H9 (cell line): ENCODE data around the gene CDS2. TPM values are rescaled to one million over a fixed set of nuclear protein-coding genes. Genes with fewer than 3 reads are reported as not detected.

ENCODE experiments used
- DNase-seq: peaks from one replicate; pipeline ENCODE4 v3.0.0-alpha.2; 2017
- H2AFZ ChIP-seq: one replicate; pipeline ENCODE4 v1.6.1; 2013; ENCODE audit warnings: mild to moderate bottlenecking, low read length, control low read depth, moderate library complexity
- H2AK5ac ChIP-seq: 2 replicates; pipeline ENCODE4 v1.6.1; 2013; ENCODE audit warnings: low read length, control low read depth, mixed read lengths; ENCODE audit not compliant: insufficient read length
- H2BK120ac ChIP-seq: one replicate; pipeline ENCODE4 v1.6.1; 2013; ENCODE audit warnings: low read depth, mild to moderate bottlenecking, low read length, control low read depth, inconsistent platforms; ENCODE audit not compliant: poor library complexity, severe bottlenecking
- H2BK12ac ChIP-seq: 2 replicates; pipeline ENCODE4 v1.6.1; 2013; ENCODE audit warnings: low read length, control low read depth, mixed read lengths, low read depth; ENCODE audit not compliant: insufficient read length
- H2BK15ac ChIP-seq: 2 replicates; pipeline ENCODE4 v1.6.1; 2013; ENCODE audit warnings: low read depth, low read length, control low read depth
- H2BK20ac ChIP-seq: one replicate; pipeline ENCODE4 v1.6.1; 2013; ENCODE audit warnings: low read depth, mild to moderate bottlenecking, low read length, control low read depth, inconsistent platforms; ENCODE audit not compliant: poor library complexity, severe bottlenecking
- H2BK5ac ChIP-seq: 2 replicates; pipeline ENCODE4 v1.6.1; 2013; ENCODE audit warnings: low read length, control low read depth, mixed read lengths; ENCODE audit not compliant: insufficient read length
- H3K14ac ChIP-seq: 2 replicates; pipeline ENCODE4 v1.6.1; 2013; ENCODE audit warnings: low read length, control low read depth; ENCODE audit not compliant: insufficient read depth
- H3K18ac ChIP-seq: 2 replicates; pipeline ENCODE4 v1.6.1; 2013; ENCODE audit warnings: low read depth, mild to moderate bottlenecking, mixed read lengths, low read length, control low read depth; ENCODE audit not compliant: insufficient read length
- H3K23ac ChIP-seq: 2 replicates; pipeline ENCODE4 v1.6.1; 2013; ENCODE audit warnings: low read length, control low read depth, mixed read lengths, low read depth; ENCODE audit not compliant: insufficient read length
- H3K23me2 ChIP-seq: 2 replicates; pipeline ENCODE4 v1.6.1; 2013; ENCODE audit warnings: low read depth, mild to moderate bottlenecking, mixed read lengths, low read length, control low read depth; ENCODE audit not compliant: insufficient read length, poor library complexity, severe bottlenecking
- H3K27ac ChIP-seq: 2 replicates; pipeline ENCODE4 v1.5.1; 2013; ENCODE audit warnings: low read length, control low read depth, mixed read lengths, low read depth; ENCODE audit not compliant: insufficient read length
- H3K27me3 ChIP-seq: 2 replicates; pipeline ENCODE4 v1.6.1; 2013; ENCODE audit warnings: low read length, control low read depth, inconsistent platforms; ENCODE audit not compliant: insufficient read depth
- H3K4ac ChIP-seq: 2 replicates; pipeline ENCODE4 v1.6.1; 2013; ENCODE audit warnings: low read depth, mild to moderate bottlenecking, control low read depth, inconsistent platforms, low read length, moderate library complexity
- H3K4me1 ChIP-seq: 2 replicates; pipeline ENCODE4 v1.6.1; 2013; ENCODE audit warnings: low read length, control low read depth, inconsistent platforms; ENCODE audit not compliant: insufficient read depth
- H3K4me2 ChIP-seq: 2 replicates; pipeline ENCODE4 v1.6.1; 2013; ENCODE audit warnings: low read length, control low read depth, mixed read lengths; ENCODE audit not compliant: insufficient read length, insufficient read depth
- H3K56ac ChIP-seq: 2 replicates; pipeline ENCODE4 v1.6.1; 2013; ENCODE audit warnings: low read depth, mild to moderate bottlenecking, mixed read lengths, low read length, control low read depth; ENCODE audit not compliant: insufficient read length
- H3K79me1 ChIP-seq: 2 replicates; pipeline ENCODE4 v1.6.1; 2013; ENCODE audit warnings: low read depth, mild to moderate bottlenecking, moderate library complexity, low read length, control low read depth, inconsistent platforms; ENCODE audit not compliant: insufficient read depth, poor library complexity, severe bottlenecking
- H3K79me2 ChIP-seq: 2 replicates; pipeline ENCODE4 v1.6.1; 2013; ENCODE audit warnings: low read length, control low read depth, inconsistent platforms; ENCODE audit not compliant: insufficient read depth
- H3K9ac ChIP-seq: 2 replicates; pipeline ENCODE4 v1.6.1; 2013; ENCODE audit warnings: low read length, control low read depth, mixed read lengths; ENCODE audit not compliant: insufficient read length; ENCODE audit errors: extremely low read depth
- H3K9me3 ChIP-seq: one replicate; pipeline ENCODE4 v1.6.1; 2013; ENCODE audit warnings: low read depth, low read length, inconsistent platforms; ENCODE audit not compliant: control insufficient read depth
- H3T11ph ChIP-seq: one replicate; pipeline ENCODE4 v1.6.1; 2013; ENCODE audit warnings: mild to moderate bottlenecking, low read length, control low read depth, inconsistent platforms
- H4K20me1 ChIP-seq: one replicate; pipeline ENCODE4 v1.6.1; 2013; ENCODE audit not compliant: control insufficient read depth, insufficient read length, insufficient read depth
- H4K5ac ChIP-seq: 2 replicates; pipeline ENCODE4 v1.6.1; 2013; ENCODE audit warnings: low read depth, mild to moderate bottlenecking, mixed read lengths, low read length, control low read depth; ENCODE audit not compliant: insufficient read length
- H4K8ac ChIP-seq: replicated peaks from 2 replicates; pipeline ENCODE4 v1.6.1; 2013; ENCODE audit warnings: low read length, control low read depth, mixed read lengths, low read depth; ENCODE audit not compliant: insufficient read length
- H4K91ac ChIP-seq: 2 replicates; pipeline ENCODE4 v1.6.1; 2013; ENCODE audit warnings: low read depth, mild to moderate bottlenecking, moderate library complexity, mixed read lengths, low read length, control low read depth; ENCODE audit not compliant: insufficient read length
- H3K27ac Mint-ChIP-seq, 3 experiments: 2 replicates in 2 of 3; 3 replicates in 1 of 3; pipeline ENCODE4 v1.8.0; 2020 to 2021; ENCODE audit warnings: mixed read lengths in 3 of 3, mild to moderate bottlenecking in 1 of 3, moderate library complexity in 1 of 3
- H3K27me3 Mint-ChIP-seq: 2 replicates; pipeline ENCODE4 v1.8.0; 2021; ENCODE audit warnings: low read depth, mild to moderate bottlenecking, moderate library complexity, mixed read lengths
- H3K36me3 Mint-ChIP-seq, 3 experiments: 2 replicates in 2 of 3; 3 replicates in 1 of 3; pipeline ENCODE4 v1.8.0; 2020 to 2021; ENCODE audit warnings: low read depth in 3 of 3, mixed read lengths in 3 of 3; ENCODE audit not compliant: insufficient read depth in 1 of 3
- H3K4me1 Mint-ChIP-seq, 2 experiments: 2 replicates each; pipeline ENCODE4 v1.8.0; 2020; ENCODE audit warnings: mixed read lengths in 2 of 2
- H3K4me3 Mint-ChIP-seq, 2 experiments: 2 replicates in 1 of 2; 3 replicates in 1 of 2; pipeline ENCODE4 v1.8.0; 2020 to 2021; ENCODE audit warnings: mild to moderate bottlenecking in 2 of 2, mixed read lengths in 2 of 2, moderate library complexity in 1 of 2
- H3K9me3 Mint-ChIP-seq, 2 experiments: 2 replicates in 1 of 2; 3 replicates in 1 of 2; pipeline ENCODE4 v1.8.0; 2020; ENCODE audit warnings: mild to moderate bottlenecking in 2 of 2, mixed read lengths in 2 of 2, moderate library complexity in 1 of 2
- CTCF ChIP-seq: fragments of 200-600 bp; sonication (generic); conservative IDR thresholded peaks from 3 replicates; pipeline ENCODE4 v1.8.0; 2021; ENCODE audit warnings: antibody characterized with exemption, mild to moderate bottlenecking
- WGBS: extraction: QIAGEN DNeasy Blood & Tissue Kit; methylation state at CpG from one replicate; pipeline ENCODE4 v1.1.7; 2013; ENCODE audit warnings: missing lambda C conversion rate, low lambda C conversion rate, mixed read lengths; ENCODE audit not compliant: insufficient read length; ENCODE audit errors: extremely low coverage; 5-methylcytosine and 5-hydroxymethylcytosine counted together
- total RNA-seq: library from RNA; stranded (reverse); gene quantifications from 2 replicates; pipeline ENCODE4 v1.2.1, GENCODE V29; 2021

Gene CDS2
- total RNA-seq, 1 experiment from 2014 or later = 63.2 TPM

DNA sequence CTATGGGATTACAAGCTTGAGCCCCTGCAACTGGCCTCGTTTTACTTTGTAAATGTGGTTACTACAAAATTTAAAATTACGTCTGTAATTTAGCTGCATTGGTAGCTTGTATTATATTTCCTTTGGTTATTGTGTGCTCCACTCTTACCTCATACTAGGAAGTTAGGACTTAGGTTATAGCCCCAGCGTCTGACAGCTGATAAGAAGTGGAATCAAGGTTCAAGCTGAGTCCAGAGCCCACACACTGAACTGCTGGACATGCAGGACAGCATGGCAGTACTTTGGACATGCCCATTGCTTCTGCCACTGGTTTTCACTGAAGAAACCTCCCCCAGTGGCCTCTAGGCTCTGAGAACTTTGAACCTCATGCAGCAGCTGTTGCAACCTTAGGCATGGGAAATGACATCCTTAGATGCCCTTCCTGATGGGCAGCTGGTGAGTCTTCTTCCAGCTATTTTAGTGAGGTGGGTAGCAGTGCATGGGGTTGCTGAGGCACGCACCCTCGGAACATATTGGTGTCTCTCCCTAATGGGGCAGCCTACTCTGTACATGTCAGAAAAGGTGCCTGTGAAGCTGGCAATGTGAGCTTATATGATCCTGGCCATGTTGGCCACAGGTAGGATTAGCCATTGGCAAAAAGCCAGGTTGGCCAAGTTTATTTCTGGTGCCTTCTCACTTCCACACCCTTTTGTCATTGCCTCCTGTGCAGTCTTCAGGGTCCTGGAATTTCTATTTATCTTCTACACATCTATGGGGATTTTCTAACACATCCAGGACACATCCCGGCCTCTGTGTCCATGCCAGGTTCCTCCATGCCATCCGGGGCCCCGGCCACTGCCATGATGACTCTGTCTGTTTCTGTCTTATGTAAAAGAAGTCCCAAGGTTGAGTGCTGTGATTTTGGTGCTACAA is 85.3 kb downstream of the CDS2 start:
- H2AFZ ChIP-seq = no peak overlapping the region
- H3K4ac ChIP-seq = no peak overlapping the region
- H3K56ac ChIP-seq = no peak overlapping the region
- H3K27me3 ChIP-seq = no peaks in the 10 kb centered on the region
- DNase-seq = no peak
- TF ChIP-seq CTCF = no peak
- peaks cover 0 to 3% (median 0%) of the 10 kb centered on the region in 3 experiments; a peak in 2 of 7 replicates for H3K36me3 Mint-ChIP-seq
- H3K4me1 Mint-ChIP-seq = peaks cover 12 to 14% of the 10 kb centered on the region in 2 experiments
- no peak overlapping the region for H3K9ac ChIP-seq
- no peaks in the 10 kb centered on the region for H3K79me1 ChIP-seq
- no peak overlapping the region for H3T11ph ChIP-seq
- no peaks in the 10 kb centered on the region for H4K20me1 ChIP-seq
- no peak overlapping the region for H2AK5ac ChIP-seq
- no peaks in the 10 kb centered on the region for H3K23me2 ChIP-seq
- no peak overlapping the region for H3K27ac ChIP-seq
- H4K8ac ChIP-seq = no peak overlapping the region
- H2BK12ac ChIP-seq = no peak overlapping the region
- H3K27me3 Mint-ChIP-seq = no peaks in the 10 kb centered on the region
- H3K4me3 Mint-ChIP-seq = no peak overlapping the region
- no peak overlapping the region for H3K14ac ChIP-seq
- H3K23ac ChIP-seq = no peak overlapping the region
- no peak overlapping the region for H2BK15ac ChIP-seq
- no peak overlapping the region for H2BK120ac ChIP-seq
- no peak overlapping the region for H4K91ac ChIP-seq
- H3K27ac Mint-ChIP-seq = no peak overlapping the region
- no CpG with 5 or more reads among the region's 8 CpGs for WGBS
- no peak overlapping the region for H3K18ac ChIP-seq
- H3K4me2 ChIP-seq = no peak overlapping the region
- no peak overlapping the region for H4K5ac ChIP-seq
- H2BK20ac ChIP-seq = no peak overlapping the region
- H3K9me3 Mint-ChIP-seq = no peaks in the 10 kb centered on the region
- no peak overlapping the region for H2BK5ac ChIP-seq
- H3K79me2 ChIP-seq = no peaks in the 10 kb centered on the region
- no peaks in the 10 kb centered on the region for H3K9me3 ChIP-seq
- peaks cover 8% of the 10 kb centered on the region; the same call in 1 of the 2 replicates for H3K4me1 ChIP-seq
